ENCODE measurements around the gene B4GALNT2.

DNA sequence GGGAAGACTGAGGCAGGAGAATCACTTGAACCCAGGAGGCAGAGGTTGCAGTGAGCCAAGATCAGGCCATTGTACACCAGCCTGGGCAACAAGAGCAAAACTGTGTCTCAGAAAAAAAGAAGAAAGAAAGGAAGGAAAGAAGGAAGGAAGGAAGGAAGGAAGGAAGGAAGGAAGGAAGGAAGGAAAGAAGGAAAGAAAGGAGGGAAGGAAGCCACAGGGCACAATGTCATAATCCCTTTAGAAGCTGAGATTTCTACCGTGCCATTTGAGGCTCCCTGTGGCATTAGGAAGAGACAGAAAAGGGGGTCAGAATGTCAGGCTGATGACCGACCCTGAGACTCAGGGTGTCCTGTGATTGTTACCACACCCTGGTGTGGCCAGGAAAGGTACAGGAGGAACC lies 71.2 kb downstream of the B4GALNT2 start:
- no peak for TF ChIP-seq EZH2 (IDR thresholded peaks at IDR 0.05; ENCODE audit: low read length, missing control alignments)
- TF ChIP-seq, protein P1, sequence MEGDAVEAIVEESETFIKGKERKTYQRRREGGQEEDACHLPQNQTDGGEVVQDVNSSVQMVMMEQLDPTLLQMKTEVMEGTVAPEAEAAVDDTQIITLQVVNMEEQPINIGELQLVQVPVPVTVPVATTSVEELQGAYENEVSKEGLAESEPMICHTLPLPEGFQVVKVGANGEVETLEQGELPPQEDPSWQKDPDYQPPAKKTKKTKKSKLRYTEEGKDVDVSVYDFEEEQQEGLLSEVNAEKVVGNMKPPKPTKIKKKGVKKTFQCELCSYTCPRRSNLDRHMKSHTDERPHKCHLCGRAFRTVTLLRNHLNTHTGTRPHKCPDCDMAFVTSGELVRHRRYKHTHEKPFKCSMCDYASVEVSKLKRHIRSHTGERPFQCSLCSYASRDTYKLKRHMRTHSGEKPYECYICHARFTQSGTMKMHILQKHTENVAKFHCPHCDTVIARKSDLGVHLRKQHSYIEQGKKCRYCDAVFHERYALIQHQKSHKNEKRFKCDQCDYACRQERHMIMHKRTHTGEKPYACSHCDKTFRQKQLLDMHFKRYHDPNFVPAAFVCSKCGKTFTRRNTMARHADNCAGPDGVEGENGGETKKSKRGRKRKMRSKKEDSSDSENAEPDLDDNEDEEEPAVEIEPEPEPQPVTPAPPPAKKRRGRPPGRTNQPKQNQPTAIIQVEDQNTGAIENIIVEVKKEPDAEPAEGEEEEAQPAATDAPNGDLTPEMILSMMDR (conservative IDR thresholded peaks at IDR 0.05 in 1 of 2, IDR thresholded peaks at IDR 0.05 in 1 of 2; ENCODE audit: low read depth in 1 of 2, low read length in 2 of 2): no peak

Measured in fibroblast of lung (primary cell).